Omental fat pad (tissue), 4 donors: Measurements from ENCODE around the gene SYDE2. TPM values are rescaled to one million over a fixed set of nuclear protein-coding genes. Genes with fewer than 3 reads are reported as not detected.

Experiments used
- ATAC-seq: fragments of 150-250 bp; one replicate; pipeline ENCODE4 v1.9.1; 2016; ENCODE audit warnings: mild to moderate bottlenecking, moderate library complexity; ENCODE audit not compliant: low FRiP score
- DNase-seq: peaks from one replicate; pipeline ENCODE4 v3.0.0-alpha.2; 2019; ENCODE audit warnings: low spot score
- total RNA-seq, 4 donors: library from RNA; depleted of rRNA; stranded (reverse); fragments of >200 nt; gene quantifications; one replicate each; pipeline ENCODE4 v1.1.0, GENCODE V29; 2016
- TF ChIP-seq, protein P1 (sequence below), 3 donors: fragments of 450-650 bp; IDR thresholded peaks; one replicate each; pipeline ENCODE4 v1.5.1; 2016 to 2017; ENCODE audit warnings: antibody characterized with exemption in 3 of 3, mild to moderate bottlenecking in 3 of 3, moderate library complexity in 2 of 3

Gene SYDE2
- total RNA-seq, 4 donors from 2014 or later: 5.2 to 9.4 (median 8.3) TPM

DNA sequence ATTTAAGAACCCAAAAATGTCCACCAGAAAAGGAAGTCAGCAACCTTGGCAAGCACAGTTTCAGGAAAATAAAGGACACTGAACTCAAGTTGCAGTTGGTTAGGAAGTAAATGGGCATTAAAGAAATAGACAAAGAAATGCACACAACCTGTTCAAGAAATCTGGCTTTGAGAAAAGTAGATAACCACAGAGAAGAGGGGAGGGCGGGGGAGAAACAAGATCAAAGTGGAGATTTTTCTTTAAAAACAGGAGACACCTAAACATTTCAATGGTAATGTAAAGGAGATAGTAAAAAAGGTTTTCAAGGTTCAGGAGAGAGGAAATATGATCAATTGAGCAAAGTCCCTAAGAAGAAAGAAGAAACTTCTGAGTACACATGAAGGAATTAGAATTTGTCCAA lies 29.1 kb downstream of the SYDE2 start:
- TF ChIP-seq, protein P1, sequence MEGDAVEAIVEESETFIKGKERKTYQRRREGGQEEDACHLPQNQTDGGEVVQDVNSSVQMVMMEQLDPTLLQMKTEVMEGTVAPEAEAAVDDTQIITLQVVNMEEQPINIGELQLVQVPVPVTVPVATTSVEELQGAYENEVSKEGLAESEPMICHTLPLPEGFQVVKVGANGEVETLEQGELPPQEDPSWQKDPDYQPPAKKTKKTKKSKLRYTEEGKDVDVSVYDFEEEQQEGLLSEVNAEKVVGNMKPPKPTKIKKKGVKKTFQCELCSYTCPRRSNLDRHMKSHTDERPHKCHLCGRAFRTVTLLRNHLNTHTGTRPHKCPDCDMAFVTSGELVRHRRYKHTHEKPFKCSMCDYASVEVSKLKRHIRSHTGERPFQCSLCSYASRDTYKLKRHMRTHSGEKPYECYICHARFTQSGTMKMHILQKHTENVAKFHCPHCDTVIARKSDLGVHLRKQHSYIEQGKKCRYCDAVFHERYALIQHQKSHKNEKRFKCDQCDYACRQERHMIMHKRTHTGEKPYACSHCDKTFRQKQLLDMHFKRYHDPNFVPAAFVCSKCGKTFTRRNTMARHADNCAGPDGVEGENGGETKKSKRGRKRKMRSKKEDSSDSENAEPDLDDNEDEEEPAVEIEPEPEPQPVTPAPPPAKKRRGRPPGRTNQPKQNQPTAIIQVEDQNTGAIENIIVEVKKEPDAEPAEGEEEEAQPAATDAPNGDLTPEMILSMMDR (IDR thresholded peaks at IDR 0.05): no peak
- DNase-seq (no peak), ATAC-seq (no peak)

DNA sequence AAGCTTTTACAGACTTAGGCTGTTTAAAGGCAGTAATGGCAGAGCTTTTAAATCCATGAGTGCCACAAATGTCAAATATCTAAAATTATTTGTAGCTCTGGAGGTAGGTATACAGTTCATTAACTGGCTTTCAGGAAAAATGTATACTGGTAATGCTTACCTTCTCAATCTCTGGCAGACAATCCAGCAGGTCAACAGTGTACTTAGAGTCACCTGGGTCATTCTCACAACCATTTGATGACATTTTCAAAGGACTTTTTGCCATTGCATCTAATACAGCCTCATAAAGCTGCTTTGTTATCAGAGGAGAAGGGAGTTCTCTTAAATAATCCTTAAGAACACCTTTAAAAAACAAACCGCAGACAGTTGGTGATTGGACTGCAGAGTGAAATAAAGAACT lies 31.9 kb downstream of the SYDE2 start:
- DNase-seq: no peak
- TF ChIP-seq, protein P1 (IDR thresholded peaks at IDR 0.05): no peak

DNA sequence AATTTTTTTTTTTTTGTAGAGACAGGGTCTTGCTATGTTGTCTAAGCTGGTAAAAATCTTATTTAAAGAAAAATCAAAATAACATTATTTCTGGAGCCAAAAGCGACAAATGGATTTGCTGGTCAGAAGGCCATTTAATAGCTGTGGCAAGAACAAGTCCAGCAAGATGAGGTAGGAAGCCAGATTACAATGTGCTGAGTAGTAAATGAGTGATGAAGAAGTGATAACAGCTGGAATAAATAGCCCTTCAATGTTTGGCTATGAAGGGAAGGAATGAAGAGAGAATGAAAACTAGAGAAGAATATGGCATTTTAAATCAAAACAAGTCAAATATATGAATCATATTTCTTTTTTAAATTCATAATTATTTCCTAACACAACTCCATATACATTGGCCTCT lies 34.5 kb downstream of the SYDE2 start:
- ATAC-seq: no peak
- TF ChIP-seq, protein P1 (IDR thresholded peaks at IDR 0.05): no peak
- no peak for DNase-seq

More for the DNA sequence above, 31.9 kb downstream of the SYDE2 start:
- no peak for ATAC-seq

DNA sequence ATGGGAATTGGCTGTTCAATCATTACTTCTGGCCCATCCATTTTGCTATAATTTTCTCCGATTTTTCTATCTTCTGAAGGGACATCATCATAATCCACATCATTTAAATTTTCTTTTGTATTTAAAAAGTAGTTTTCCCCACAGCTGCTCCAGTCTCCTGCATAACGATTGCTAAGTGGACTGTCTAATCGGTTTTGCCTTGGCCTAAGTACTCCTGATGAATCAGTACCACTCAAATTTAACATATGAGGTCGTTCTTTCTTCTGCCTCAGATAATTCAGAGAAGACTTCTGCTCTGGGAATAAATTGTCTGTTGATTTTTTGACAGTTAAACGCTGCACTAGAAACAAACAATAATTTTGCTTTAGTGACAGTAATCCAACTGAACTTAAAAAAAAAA lies 41.9 kb downstream of the SYDE2 start:
- no peak for DNase-seq
- TF ChIP-seq, protein P1 (IDR thresholded peaks at IDR 0.05): no peak
- no peak for ATAC-seq

DNA sequence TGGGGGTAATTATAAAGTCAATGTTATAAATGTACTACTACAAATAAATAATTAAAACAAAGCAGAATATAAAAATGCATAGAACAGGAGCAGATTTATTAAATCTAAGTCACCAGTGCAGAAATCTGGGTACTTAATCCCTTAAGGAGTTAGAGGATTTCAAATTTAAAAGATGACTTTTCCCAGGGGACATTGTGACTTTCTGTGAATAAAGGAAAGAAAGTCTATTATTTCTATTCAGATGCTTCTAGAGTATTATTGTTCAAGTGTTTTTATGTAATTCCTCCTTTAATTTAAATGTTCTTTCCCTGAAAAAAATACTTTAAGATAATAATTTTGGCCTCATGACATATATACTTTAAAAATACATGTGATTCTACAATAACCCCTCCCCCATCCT lies 43.4 kb downstream of the SYDE2 start:
- no peak for ATAC-seq
- TF ChIP-seq, protein P1 (IDR thresholded peaks at IDR 0.05): no peak
- no peak for DNase-seq

DNA sequence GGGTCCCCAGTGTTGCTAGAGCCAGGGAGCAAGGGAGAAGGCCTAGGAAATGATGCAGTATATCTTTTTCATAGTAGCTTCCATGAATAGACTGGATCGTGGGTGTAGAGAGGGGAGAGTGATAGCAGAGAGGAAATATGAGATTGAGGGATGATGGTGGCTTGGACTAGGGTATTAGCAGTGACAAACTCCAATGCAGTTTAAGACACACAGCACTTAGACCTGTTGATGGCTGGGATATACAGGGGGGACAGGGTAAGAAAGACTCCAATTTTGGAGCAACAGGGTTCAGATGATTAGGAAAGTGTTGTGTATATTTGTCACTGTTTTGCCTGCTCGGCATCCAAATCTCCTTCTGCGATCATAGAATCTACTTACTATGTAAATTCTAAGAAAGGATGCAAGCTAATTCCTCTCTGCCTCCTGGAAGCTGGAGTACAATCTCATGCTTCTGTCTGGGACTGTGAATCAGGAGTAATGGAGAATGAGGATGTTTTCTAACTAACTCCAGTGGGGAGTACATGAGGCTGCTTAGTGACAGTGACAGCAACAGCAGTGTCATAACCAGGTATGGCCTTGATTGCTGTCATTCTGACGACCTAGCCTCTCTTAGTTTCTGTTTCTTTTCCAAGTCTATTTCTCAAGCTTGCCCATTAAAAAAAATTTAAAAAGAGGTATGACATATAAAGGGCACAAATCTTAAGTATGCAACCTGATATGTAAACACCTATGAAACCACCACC lies 47.5 kb downstream of the SYDE2 start:
- ATAC-seq (no peak), DNase-seq (no peak)
- TF ChIP-seq, protein P1 (IDR thresholded peaks at IDR 0.05): no peak

DNA sequence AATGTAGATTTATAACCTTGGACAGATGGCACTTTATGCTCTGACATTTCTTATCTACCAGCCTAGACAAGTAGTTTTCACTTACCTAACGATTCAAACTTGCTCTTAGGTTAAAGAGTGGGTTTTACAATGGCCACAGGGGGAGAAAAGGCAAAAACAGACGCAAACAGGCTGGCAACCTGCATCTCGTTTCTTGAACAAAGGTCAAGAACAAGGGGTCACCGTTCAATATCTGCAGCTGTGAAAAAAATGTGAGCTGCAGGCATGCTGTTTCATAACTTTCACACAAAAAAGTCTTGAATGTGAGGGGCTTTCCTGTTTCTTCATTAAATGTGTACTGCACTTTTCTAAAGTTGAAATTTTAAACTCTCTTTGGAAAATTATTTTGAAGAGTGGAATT lies 49.4 kb downstream of the SYDE2 start:
- TF ChIP-seq, protein P1 (IDR thresholded peaks at IDR 0.05): no peak

More for the DNA sequence above, 49.4 kb downstream of the SYDE2 start:
- DNase-seq (no peak), ATAC-seq (no peak)
